Fibroblast of lung (primary cell): ENCODE measurements around the gene AKAP7. TPM values are rescaled to one million over a fixed set of nuclear protein-coding genes. Genes with fewer than 3 reads are reported as not detected.

Experiments
- DNase-seq, 2 donors: peaks; one replicate each; pipeline versions ENCODE4 v3.0.0 to v3.0.0-alpha.2; 2010; ENCODE audit warnings: low read depth in 2 of 2
- H2AFZ ChIP-seq: 2 replicates; pipeline ENCODE4 v1.5.1; 2012; ENCODE audit warnings: low read length, control low read depth, inconsistent platforms
- H3K27ac ChIP-seq: 2 replicates; pipeline ENCODE4 v1.5.1; 2011; ENCODE audit warnings: low read length, control low read depth; ENCODE audit not compliant: insufficient read depth
- H3K27me3 ChIP-seq: 2 replicates; pipeline ENCODE4 v1.5.1; 2011; ENCODE audit warnings: mild to moderate bottlenecking, low read length; ENCODE audit not compliant: control insufficient read depth, insufficient read depth
- H3K36me3 ChIP-seq: 2 replicates; pipeline ENCODE4 v1.5.1; 2011; ENCODE audit warnings: low read length; ENCODE audit not compliant: control insufficient read depth, insufficient read depth
- H3K4me1 ChIP-seq: 2 replicates; pipeline ENCODE4 v1.5.1; 2011; ENCODE audit warnings: low read length; ENCODE audit not compliant: control insufficient read depth, insufficient read depth; ENCODE audit errors: extremely low read depth
- H3K4me2 ChIP-seq: 2 replicates; pipeline ENCODE4 v1.5.1; 2011; ENCODE audit warnings: low read length, control low read depth; ENCODE audit not compliant: insufficient read depth; ENCODE audit errors: extremely low read depth
- H3K4me3 ChIP-seq, 4 experiments: fragments of 200-600 bp in 1 of 4; sonication (generic) in 1 of 4; replicated peaks in 1 of 4; 2 replicates each; pipeline ENCODE4 v1.5.1; 2011 to 2016; ENCODE audit warnings: low read length in 4 of 4, low read depth in 3 of 4, mild to moderate bottlenecking in 3 of 4, control low read depth in 2 of 4, inconsistent platforms in 1 of 4, mixed read lengths in 1 of 4; ENCODE audit not compliant: insufficient read depth in 1 of 4; ENCODE audit errors: control extremely low read depth in 1 of 4
- H3K79me2 ChIP-seq: 2 replicates; pipeline ENCODE4 v1.5.1; 2012; ENCODE audit warnings: mild to moderate bottlenecking, low read length, inconsistent platforms; ENCODE audit not compliant: control insufficient read depth, insufficient read depth
- H3K9ac ChIP-seq: 2 replicates; pipeline ENCODE4 v1.5.1; 2011; ENCODE audit warnings: mild to moderate bottlenecking, low read length, control low read depth; ENCODE audit not compliant: insufficient read depth
- H3K9me3 ChIP-seq: 2 replicates; pipeline ENCODE4 v1.5.1; 2012; ENCODE audit warnings: low read depth, low read length; ENCODE audit not compliant: control insufficient read depth, insufficient read depth
- H4K20me1 ChIP-seq: 2 replicates; pipeline ENCODE4 v1.5.1; 2011; ENCODE audit warnings: low read length; ENCODE audit not compliant: control insufficient read depth, insufficient read depth; ENCODE audit errors: extremely low read depth
- EZH2 ChIP-seq: IDR thresholded peaks from 2 replicates; pipeline ENCODE4 v1.5.1; 2012; ENCODE audit warnings: low read length, control low read depth, mild to moderate bottlenecking; ENCODE audit errors: missing control alignments
- polyA plus RNA-seq, 2 donors: library from polyadenylated mRNA; depleted of rRNA in 1 of 2; stranded (reverse) in 1 of 2; unstranded in 1 of 2; fragments of >200 nt; gene quantifications; 2 replicates each; pipeline ENCODE4 v1.2.1, GENCODE V29; 2011 to 2012; ENCODE audit warnings: missing spikeins in 1 of 2
- total RNA-seq: library from RNA; depleted of rRNA; stranded (reverse); fragments of >200 nt; gene quantifications from 2 replicates; pipeline ENCODE4 v1.2.1, GENCODE V29; 2014
- TF ChIP-seq, protein P1 (sequence below), 2 donors: IDR thresholded peaks in 1 of 2; conservative IDR thresholded peaks in 1 of 2; 1 replicate in 1 of 2; 2 replicates in 1 of 2; pipeline ENCODE4 v1.5.1; 2011 to 2012; ENCODE audit warnings: low read length in 2 of 2, control low read depth in 1 of 2, inconsistent platforms in 1 of 2, low read depth in 1 of 2, mild to moderate bottlenecking in 1 of 2

Gene AKAP7
- total and polyA plus RNA-seq, 2 donors (not counting 1 experiment from before 2014, with no cell fraction given) = 3.1 to 5.8 TPM

- peak overlapping the region; percentile 91 for H3K4me2 ChIP-seq
- H3K27ac ChIP-seq = peak overlapping the region; percentile 62
- TF ChIP-seq, protein P1, sequence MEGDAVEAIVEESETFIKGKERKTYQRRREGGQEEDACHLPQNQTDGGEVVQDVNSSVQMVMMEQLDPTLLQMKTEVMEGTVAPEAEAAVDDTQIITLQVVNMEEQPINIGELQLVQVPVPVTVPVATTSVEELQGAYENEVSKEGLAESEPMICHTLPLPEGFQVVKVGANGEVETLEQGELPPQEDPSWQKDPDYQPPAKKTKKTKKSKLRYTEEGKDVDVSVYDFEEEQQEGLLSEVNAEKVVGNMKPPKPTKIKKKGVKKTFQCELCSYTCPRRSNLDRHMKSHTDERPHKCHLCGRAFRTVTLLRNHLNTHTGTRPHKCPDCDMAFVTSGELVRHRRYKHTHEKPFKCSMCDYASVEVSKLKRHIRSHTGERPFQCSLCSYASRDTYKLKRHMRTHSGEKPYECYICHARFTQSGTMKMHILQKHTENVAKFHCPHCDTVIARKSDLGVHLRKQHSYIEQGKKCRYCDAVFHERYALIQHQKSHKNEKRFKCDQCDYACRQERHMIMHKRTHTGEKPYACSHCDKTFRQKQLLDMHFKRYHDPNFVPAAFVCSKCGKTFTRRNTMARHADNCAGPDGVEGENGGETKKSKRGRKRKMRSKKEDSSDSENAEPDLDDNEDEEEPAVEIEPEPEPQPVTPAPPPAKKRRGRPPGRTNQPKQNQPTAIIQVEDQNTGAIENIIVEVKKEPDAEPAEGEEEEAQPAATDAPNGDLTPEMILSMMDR (conservative IDR thresholded peaks at IDR 0.05 in 1 of 2, IDR thresholded peaks at IDR 0.05 in 1 of 2; ENCODE audit: low read depth in 1 of 2, low read length in 2 of 2) = no peak
- TF ChIP-seq EZH2 = no peak
- H2AFZ ChIP-seq = peak overlapping the region; percentile 79
- H3K27me3 ChIP-seq = no peaks in the 10 kb centered on the region
- no peaks in the 10 kb centered on the region for H3K79me2 ChIP-seq
- H3K9me3 ChIP-seq = no peaks in the 10 kb centered on the region
- H4K20me1 ChIP-seq = no peaks in the 10 kb centered on the region
- peak in 1 of 2 donors; percentile 75 for DNase-seq
- peaks cover 2% of the 10 kb centered on the region for H3K4me1 ChIP-seq
- no peaks in the 10 kb centered on the region for H3K36me3 ChIP-seq
- H3K9ac ChIP-seq = peak overlapping the region; percentile 59
- peak overlapping the region; percentile 54 to 81 (median 78) for H3K4me3 ChIP-seq
These were observed 355 bp upstream of the AKAP7 start for GRCh38 chr6:131134980-131135243.

- Histone ChIP-seq H3K4me3 (peak overlapping the region; percentile 60 to 87 (median 80)), H3K4me1 (peaks cover 2% of the 10 kb centered on the region), H3K9me3 (no peaks in the 10 kb centered on the region), H3K4me2 (peak overlapping the region; percentile 98), H3K9ac (peak overlapping the region; percentile 62), H3K79me2 (no peaks in the 10 kb centered on the region), H3K27ac (peak overlapping the region; percentile 56), H3K36me3 (no peaks in the 10 kb centered on the region), H2AFZ (peak overlapping the region; percentile 86), H3K27me3 (no peaks in the 10 kb centered on the region), H4K20me1 (no peaks in the 10 kb centered on the region)
- TF ChIP-seq, protein P1 (conservative IDR thresholded peaks at IDR 0.05 in 1 of 2, IDR thresholded peaks at IDR 0.05 in 1 of 2; ENCODE audit: low read depth in 1 of 2, low read length in 2 of 2) = no peak
- TF ChIP-seq EZH2 = no peak
- peak; percentile 34 to 67 for DNase-seq
These were observed 937 bp downstream of the AKAP7 start for GRCh38 chr6:131136021-131136786.

GRCh38 chr6:131139599-131139998, 4.3 kb downstream of the AKAP7 start:
- H3K9ac ChIP-seq = no peak overlapping the region
- TF ChIP-seq, protein P1 (conservative IDR thresholded peaks at IDR 0.05 in 1 of 2, IDR thresholded peaks at IDR 0.05 in 1 of 2; ENCODE audit: low read depth in 1 of 2, low read length in 2 of 2) = no peak
- TF ChIP-seq EZH2 = no peak
- H3K4me2 ChIP-seq = no peak overlapping the region
- DNase-seq = no peak
- H3K4me3 ChIP-seq = no peak overlapping the region
- H3K27me3 ChIP-seq = no peaks in the 10 kb centered on the region
- no peak overlapping the region for H3K27ac ChIP-seq
- no peaks in the 10 kb centered on the region for H3K9me3 ChIP-seq
- H2AFZ ChIP-seq = no peak overlapping the region
- no peaks in the 10 kb centered on the region for H3K79me2 ChIP-seq
- H3K36me3 ChIP-seq = no peaks in the 10 kb centered on the region
- H4K20me1 ChIP-seq = no peaks in the 10 kb centered on the region
- H3K4me1 ChIP-seq = peaks cover 2% of the 10 kb centered on the region
